Astrocyte of the cerebellum (primary cell): ENCODE data around the gene TUBGCP6.

Experiments used
- DNase-seq: peaks from one replicate; pipeline ENCODE4 v3.0.0-alpha.2; 2011; ENCODE audit warnings: low read depth
- H3K4me3 ChIP-seq: 2 replicates; pipeline ENCODE4 v1.5.1; 2011; ENCODE audit warnings: mild to moderate bottlenecking, low read depth, low read length, moderate library complexity
- in situ Hi-C: cut with HindIII; loops from 2 replicates; pipeline ENCODE4 v1.10.0; 2017; ENCODE audit warnings: low sequenced_read_pairs
- TF ChIP-seq, protein P1 (sequence below): IDR thresholded peaks from 2 replicates; pipeline ENCODE4 v1.5.1; 2012; ENCODE audit warnings: low read length, low read depth, moderate library complexity, mild to moderate bottlenecking; ENCODE audit errors: missing control alignments

The TUBGCP6 gene

DNA sequence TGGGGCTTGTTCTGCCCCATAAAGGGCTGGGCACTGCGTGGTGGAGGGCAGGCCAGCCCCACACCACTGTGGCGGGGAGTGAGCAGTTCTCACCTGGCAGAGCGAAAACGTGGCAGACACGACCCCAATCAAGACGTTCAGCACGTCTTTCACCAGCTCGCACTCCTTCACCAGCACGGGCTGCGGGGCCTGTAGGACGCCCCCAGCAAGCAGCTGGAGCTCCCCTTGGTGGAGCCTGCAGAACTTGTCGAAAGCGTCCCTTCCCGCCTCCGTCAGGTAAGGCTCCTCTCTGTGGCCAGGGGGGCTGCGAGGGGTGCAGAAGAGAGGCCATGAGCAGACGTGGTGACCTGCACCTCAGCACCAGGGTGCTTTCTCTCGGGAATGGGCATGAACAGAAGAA lies 11.6 kb downstream of the TUBGCP6 start:
- in situ Hi-C loops, result no loop called here
- no peak overlapping the region for H3K4me3 ChIP-seq
- TF ChIP-seq, protein P1, sequence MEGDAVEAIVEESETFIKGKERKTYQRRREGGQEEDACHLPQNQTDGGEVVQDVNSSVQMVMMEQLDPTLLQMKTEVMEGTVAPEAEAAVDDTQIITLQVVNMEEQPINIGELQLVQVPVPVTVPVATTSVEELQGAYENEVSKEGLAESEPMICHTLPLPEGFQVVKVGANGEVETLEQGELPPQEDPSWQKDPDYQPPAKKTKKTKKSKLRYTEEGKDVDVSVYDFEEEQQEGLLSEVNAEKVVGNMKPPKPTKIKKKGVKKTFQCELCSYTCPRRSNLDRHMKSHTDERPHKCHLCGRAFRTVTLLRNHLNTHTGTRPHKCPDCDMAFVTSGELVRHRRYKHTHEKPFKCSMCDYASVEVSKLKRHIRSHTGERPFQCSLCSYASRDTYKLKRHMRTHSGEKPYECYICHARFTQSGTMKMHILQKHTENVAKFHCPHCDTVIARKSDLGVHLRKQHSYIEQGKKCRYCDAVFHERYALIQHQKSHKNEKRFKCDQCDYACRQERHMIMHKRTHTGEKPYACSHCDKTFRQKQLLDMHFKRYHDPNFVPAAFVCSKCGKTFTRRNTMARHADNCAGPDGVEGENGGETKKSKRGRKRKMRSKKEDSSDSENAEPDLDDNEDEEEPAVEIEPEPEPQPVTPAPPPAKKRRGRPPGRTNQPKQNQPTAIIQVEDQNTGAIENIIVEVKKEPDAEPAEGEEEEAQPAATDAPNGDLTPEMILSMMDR, result no peak
- DNase-seq, result no peak

DNA sequence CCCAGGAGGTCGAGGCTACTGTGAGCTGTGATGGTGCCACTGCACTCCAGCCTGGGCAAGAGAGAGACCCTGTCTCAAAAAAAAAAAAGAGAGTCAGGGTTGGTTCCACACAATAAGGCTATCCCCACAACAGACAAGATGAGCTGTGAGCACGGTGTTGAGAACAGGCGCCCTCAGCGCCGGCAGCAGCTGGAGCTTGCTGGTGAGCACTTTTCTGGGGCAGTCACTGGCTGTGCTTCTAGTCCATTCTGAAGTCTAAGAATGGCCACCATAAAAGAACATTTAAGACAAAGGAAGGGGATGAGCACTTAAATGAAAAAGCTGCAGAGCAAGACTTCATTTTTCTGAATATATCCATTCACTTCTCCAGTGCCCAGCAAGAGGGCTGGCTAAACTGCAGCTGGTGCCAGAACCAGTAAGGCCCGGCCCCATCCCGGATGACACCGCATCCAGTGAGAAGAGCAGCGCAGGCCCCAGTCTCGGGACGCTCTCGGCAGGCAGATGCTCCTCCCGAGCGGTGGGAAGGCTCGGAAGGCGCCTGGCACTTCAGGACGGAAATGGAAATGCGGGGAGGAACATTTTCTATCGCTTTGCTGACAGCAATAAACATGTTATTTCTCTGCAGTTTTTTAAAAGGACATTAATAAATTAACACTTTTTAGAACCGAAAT lies 12.2 kb downstream of the TUBGCP6 start:
- in situ Hi-C loops, result no loop called here
- H3K4me3 ChIP-seq, result no peak overlapping the region
- TF ChIP-seq, protein P1, result no peak
- no peak for DNase-seq

DNA sequence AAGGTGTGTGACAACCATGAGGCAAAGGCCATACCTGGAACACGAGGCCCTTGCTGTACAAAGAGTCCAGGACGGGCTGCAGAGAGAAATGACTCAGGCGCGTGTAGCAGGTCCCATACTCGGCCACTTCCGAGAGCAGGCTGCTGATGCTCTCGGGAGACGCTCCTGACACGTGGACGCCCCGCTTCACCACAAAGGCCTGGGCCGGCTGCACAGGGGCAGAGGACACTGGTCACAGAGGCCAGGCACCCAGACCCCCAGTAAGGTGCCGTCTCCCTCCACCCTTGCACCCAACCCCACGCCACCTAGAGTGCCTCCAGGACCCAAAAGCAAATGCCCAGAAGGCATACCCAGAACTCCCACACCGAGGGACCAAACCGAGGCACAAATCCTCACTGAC lies 15.5 kb downstream of the TUBGCP6 start:
- TF ChIP-seq, protein P1, result no peak
- no peak for DNase-seq
- in situ Hi-C loops, result no loop called here
- no peak overlapping the region for H3K4me3 ChIP-seq

DNA sequence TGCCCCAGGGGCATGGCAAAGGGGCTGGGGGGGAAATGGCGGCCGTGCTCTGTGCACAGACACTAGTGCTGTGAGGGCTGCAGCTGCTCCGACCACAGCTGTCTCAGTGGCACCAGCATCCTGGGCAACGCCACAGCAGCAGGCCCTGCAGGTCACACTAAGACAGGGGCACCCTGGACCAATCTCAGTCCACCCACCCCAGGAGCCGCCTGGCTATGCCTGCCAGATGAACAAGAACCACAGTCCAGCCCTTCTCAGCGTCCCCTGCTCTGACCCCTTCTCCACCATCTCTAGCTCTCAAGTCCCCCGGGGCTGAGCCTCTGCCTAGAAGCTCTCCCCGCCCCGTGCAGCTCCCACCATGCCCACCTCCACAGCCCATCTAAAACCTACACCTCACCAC lies 16.5 kb downstream of the TUBGCP6 start:
- TF ChIP-seq, protein P1, result no peak
- no peak overlapping the region for H3K4me3 ChIP-seq
- DNase-seq, result no peak
- in situ Hi-C loops, result no loop called here

DNA sequence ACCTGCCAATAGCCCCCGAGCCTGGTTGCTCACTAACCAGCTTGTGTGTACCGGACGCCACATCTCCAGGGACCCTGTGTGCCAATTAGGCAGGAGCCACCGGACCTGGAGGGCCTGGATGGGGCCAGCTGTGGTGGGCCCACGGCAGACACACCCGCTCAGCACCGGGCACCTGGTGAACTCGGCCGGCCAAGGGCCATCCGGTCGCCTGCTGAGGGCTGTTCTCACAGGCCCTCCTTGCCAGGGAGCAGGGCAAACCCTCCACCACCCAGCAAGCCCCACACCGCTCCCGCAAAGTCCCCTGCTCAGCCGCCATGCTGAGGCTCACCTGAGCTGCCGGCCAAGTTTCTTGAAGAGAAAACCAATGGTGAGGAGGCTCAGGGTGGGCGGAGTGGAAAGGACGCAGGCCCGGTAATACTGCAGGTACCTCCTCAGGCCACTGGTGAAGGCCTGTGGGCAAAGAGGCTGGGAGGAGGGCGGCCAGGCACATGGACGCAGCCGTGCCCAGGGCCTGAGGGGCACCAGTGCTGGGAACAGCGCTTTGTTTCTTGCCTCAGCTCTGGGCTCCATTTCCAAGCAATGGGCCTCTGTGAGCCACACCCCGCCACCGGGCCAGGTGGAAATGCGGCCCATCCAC lies 17.1 kb downstream of the TUBGCP6 start:
- TF ChIP-seq, protein P1, result no peak
- no peak for DNase-seq
- in situ Hi-C loops, result no loop called here
- H3K4me3 ChIP-seq, result no peak overlapping the region

DNA sequence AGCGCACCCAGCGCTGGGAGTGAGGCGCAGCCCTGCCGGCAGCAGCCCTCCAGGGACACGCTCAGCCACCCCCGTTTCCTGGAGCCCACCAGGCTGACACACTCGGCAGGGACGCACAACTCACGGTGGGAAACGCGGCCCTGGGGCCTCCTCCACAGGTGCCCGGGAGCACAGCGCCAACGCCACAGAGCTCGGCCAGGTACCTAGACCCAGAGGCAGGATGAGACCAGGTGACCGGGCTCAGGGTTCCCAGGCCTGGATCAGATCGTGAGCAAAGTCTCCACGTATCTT lies 18.0 kb downstream of the TUBGCP6 start:
- TF ChIP-seq, protein P1, result no peak
- no peak for DNase-seq
- in situ Hi-C loops, result no loop called here
- no peak overlapping the region for H3K4me3 ChIP-seq
